ENCODE data around the gene OR2L3. TPM values are rescaled to one million over a fixed set of nuclear protein-coding genes. Genes with fewer than 3 reads are reported as not detected.
"Not testable (repeated sequence)": the region's sequence is repeated elsewhere in the genome, so short reads cannot be mapped to it uniquely, and the experiment has no call there.

Gene OR2L3
- total and polyA plus RNA-seq, 2 donors: not detected

DNA sequence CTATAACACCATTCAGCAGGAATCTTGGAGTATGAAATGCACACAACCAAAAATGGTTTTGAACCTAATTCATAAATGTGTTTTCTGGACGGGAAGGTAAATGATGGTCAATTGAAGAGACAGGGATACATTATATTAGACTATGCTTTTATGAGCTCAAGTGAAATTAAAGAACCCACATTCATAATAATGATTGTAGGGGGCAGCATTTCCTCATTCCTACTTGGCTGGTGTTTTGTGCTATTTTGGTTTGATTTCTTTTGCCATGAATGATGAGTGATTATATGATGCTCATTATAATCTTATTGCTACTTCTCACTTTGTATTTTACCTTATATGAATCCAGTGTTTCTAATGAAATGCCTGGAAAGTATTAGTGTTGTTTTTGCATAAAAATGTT, 372 bp downstream of the OR2L3 start:
- WGBS: 81% methylated on average over 1 of the region's 1 CpG
- Histone ChIP-seq H3K4me3 (ENCODE audit: low read length in 2 of 2) (no peak overlapping the region), H3K36me3 (ENCODE audit: control insufficient read depth in 2 of 2, insufficient read depth in 2 of 2, low read length in 1 of 2) (no peaks in the 10 kb centered on the region), H3K9me3 (ENCODE audit: control insufficient read depth in 2 of 2, insufficient read depth in 1 of 2, low read length in 1 of 2) (peaks cover 0 to 5% of the 10 kb centered on the region in 2 donors), H3K27ac (ENCODE audit: low read depth in 1 of 2, low read length in 1 of 2) (no peak overlapping the region), H3K4me1 (ENCODE audit: control insufficient read depth in 2 of 2, insufficient read depth in 2 of 2, low read length in 2 of 2) (no peaks in the 10 kb centered on the region), H3K27me3 (ENCODE audit: control insufficient read depth in 2 of 2, insufficient read depth in 1 of 2, low read length in 1 of 2) (no peaks in the 10 kb centered on the region)
- DNase-seq (ENCODE audit: low read depth in 6 of 9, low spot score in 9 of 9): no peak

DNA sequence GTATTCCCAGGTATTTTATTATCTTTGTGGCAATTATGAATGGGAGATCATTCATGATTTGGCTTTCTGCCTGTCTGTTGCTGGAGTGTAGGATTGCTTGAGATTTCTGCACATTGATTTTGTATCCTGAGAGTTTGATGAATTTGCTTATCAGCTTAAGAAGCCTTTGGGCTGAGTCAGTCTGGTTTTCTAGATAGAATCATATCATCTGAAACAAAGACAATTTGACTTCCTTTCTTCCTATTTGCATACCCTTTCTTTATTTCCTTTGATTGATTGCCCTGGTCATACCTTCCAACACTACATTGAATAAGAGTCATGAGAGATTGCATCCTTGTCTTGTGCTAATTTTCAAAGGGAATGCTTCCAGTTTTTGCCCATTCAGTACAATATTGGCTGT, 8.0 kb downstream of the OR2L3 start:
- Histone ChIP-seq H3K4me1 (ENCODE audit: control insufficient read depth in 2 of 2, insufficient read depth in 2 of 2, low read length in 2 of 2) (no peaks in the 10 kb centered on the region), H3K27ac (ENCODE audit: low read depth in 1 of 2, low read length in 1 of 2) (no peak overlapping the region), H3K4me3 (ENCODE audit: low read length in 2 of 2) (no peak overlapping the region), H3K9me3 (ENCODE audit: control insufficient read depth in 2 of 2, insufficient read depth in 1 of 2, low read length in 1 of 2) (peaks cover 0 to 2% of the 10 kb centered on the region in 2 donors), H3K36me3 (ENCODE audit: control insufficient read depth in 2 of 2, insufficient read depth in 2 of 2, low read length in 1 of 2) (no peaks in the 10 kb centered on the region), H3K27me3 (ENCODE audit: control insufficient read depth in 2 of 2, insufficient read depth in 1 of 2, low read length in 1 of 2) (no peaks in the 10 kb centered on the region)
- DNase-seq (ENCODE audit: low read depth in 6 of 9, low spot score in 9 of 9): no peak

DNA sequence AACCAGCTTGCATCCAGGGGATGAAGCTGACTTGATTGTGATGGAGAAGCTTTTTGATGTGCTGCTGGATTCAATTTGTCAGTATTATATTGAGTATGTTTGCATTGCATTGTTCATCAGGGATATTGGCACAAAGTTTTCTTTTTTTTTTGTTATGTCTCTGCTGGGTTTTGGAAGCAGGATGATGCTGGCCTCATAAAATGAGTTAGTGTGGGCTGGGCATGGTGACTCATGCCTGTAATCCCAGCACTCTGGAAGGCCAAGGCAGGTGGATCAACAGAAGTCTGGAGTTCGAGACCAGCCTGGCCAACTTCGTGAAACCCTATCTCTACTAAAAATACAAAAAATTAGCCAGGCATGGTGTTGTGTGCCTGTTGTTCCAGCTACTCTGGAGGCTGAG, 8.6 kb downstream of the OR2L3 start:
- H3K4me3 ChIP-seq (ENCODE audit: low read length in 2 of 2): no peak overlapping the region
- no peak for DNase-seq (ENCODE audit: low read depth in 6 of 9, low spot score in 9 of 9)
- H3K4me1 ChIP-seq (ENCODE audit: control insufficient read depth in 2 of 2, insufficient read depth in 2 of 2, low read length in 2 of 2): no peaks in the 10 kb centered on the region
- H3K36me3 ChIP-seq (ENCODE audit: control insufficient read depth in 2 of 2, insufficient read depth in 2 of 2, low read length in 1 of 2): no peaks in the 10 kb centered on the region
- no peaks in the 10 kb centered on the region for H3K27me3 ChIP-seq (ENCODE audit: control insufficient read depth in 2 of 2, insufficient read depth in 1 of 2, low read length in 1 of 2)
- no peak overlapping the region for H3K27ac ChIP-seq (ENCODE audit: low read depth in 1 of 2, low read length in 1 of 2)
- peaks cover 0 to 2% of the 10 kb centered on the region in 2 donors for H3K9me3 ChIP-seq (ENCODE audit: control insufficient read depth in 2 of 2, insufficient read depth in 1 of 2, low read length in 1 of 2)
- 92% methylated on average over 2 of the region's 2 CpGs for WGBS

DNA sequence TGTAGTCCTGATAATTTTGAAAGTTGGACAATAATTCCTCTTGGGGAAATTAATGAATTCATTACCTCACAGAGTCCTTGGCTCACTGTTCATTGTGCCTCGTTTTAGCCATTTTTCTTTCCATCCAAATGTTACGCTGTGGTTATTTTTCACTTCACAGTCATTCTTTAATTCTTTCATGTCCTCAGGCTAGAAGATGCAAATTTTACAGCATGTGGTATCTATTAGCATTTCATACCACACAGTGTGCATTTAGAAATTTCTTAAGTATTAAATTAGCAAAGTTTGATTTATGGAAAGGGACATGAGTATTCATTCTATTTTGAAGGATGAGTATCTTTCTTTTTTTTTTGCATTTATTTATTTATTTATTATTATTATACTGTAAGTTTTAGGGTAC, 18.4 kb downstream of the OR2L3 start:
- 94% methylated on average over 2 of the region's 2 CpGs for WGBS
- DNase-seq (ENCODE audit: low read depth in 6 of 9, low spot score in 9 of 9): no peak

DNA sequence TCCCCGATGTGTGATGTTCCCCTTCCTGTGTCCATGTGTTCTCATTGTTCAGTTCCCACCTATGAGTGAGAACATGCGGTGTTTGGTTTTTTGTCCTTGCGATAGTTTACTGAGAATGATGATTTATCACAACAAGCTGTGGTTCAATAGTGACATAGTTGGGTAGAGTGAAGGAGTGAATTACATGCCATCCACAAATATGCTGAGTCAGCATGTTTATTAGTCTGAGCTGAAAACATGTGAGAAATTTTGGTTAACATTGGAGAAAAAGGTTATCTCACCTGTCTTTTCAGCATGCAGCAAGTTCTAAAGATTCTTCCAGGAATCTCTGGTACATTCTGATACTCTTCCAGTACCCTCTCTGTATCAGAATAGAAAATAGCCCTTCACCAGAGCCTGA, 19.0 kb downstream of the OR2L3 start:
- 94% methylated on average over 3 of the region's 3 CpGs for WGBS
- no peak overlapping the region for H3K27ac ChIP-seq (ENCODE audit: low read depth in 1 of 2, low read length in 1 of 2)
- H3K9me3 ChIP-seq (ENCODE audit: control insufficient read depth in 2 of 2, insufficient read depth in 1 of 2, low read length in 1 of 2): no peaks in the 10 kb centered on the region
- DNase-seq (ENCODE audit: low read depth in 6 of 9, low spot score in 9 of 9): no peak
- H3K36me3 ChIP-seq (ENCODE audit: control insufficient read depth in 2 of 2, insufficient read depth in 2 of 2, low read length in 1 of 2): no peaks in the 10 kb centered on the region
- no peaks in the 10 kb centered on the region for H3K4me1 ChIP-seq (ENCODE audit: control insufficient read depth in 2 of 2, insufficient read depth in 2 of 2, low read length in 2 of 2)
- no peak overlapping the region for H3K4me3 ChIP-seq (ENCODE audit: low read length in 2 of 2)
- H3K27me3 ChIP-seq (ENCODE audit: control insufficient read depth in 2 of 2, insufficient read depth in 1 of 2, low read length in 1 of 2): no peaks in the 10 kb centered on the region

More for the DNA sequence above, 18.4 kb downstream of the OR2L3 start:
- H3K4me3 ChIP-seq (ENCODE audit: low read length in 2 of 2): no peak overlapping the region
- no peaks in the 10 kb centered on the region for H3K36me3 ChIP-seq (ENCODE audit: control insufficient read depth in 2 of 2, insufficient read depth in 2 of 2, low read length in 1 of 2)
- H3K27me3 ChIP-seq (ENCODE audit: control insufficient read depth in 2 of 2, insufficient read depth in 1 of 2, low read length in 1 of 2): no peaks in the 10 kb centered on the region
- no peak overlapping the region for H3K27ac ChIP-seq (ENCODE audit: low read depth in 1 of 2, low read length in 1 of 2)
- H3K9me3 ChIP-seq (ENCODE audit: control insufficient read depth in 2 of 2, insufficient read depth in 1 of 2, low read length in 1 of 2): no peaks in the 10 kb centered on the region
- H3K4me1 ChIP-seq (ENCODE audit: control insufficient read depth in 2 of 2, insufficient read depth in 2 of 2, low read length in 2 of 2): no peaks in the 10 kb centered on the region

DNA sequence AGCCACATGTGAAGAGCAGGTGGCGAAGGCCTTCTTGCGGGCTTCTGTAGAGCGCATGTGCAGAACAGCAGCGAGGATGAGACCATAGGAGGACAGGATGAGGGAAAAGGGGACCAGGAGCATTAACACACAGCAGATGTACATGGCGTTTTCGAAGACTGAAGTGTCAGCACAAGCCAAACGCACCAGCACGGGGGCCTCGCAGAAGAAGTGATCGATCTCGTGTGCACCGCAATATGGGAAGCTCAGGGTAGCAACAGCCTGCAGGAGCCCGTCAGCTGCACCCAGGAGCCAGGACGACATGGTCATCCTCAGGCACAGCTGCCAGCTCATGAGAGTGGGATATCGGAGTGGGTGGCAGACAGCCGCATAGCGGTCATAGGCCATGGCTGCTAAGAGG, 37.2 kb downstream of the OR2L3 start:
- not testable (repeated sequence) for H3K27ac ChIP-seq (ENCODE audit: low read depth in 1 of 2, low read length in 1 of 2); H3K27me3 ChIP-seq (ENCODE audit: control insufficient read depth in 2 of 2, insufficient read depth in 1 of 2, low read length in 1 of 2); H3K4me1 ChIP-seq (ENCODE audit: control insufficient read depth in 2 of 2, insufficient read depth in 2 of 2, low read length in 2 of 2); H3K9me3 ChIP-seq (ENCODE audit: control insufficient read depth in 2 of 2, insufficient read depth in 1 of 2, low read length in 1 of 2); H3K4me3 ChIP-seq (ENCODE audit: low read length in 2 of 2); DNase-seq (ENCODE audit: low read depth in 6 of 9, low spot score in 9 of 9); H3K36me3 ChIP-seq (ENCODE audit: control insufficient read depth in 2 of 2, insufficient read depth in 2 of 2, low read length in 1 of 2)
- 88% methylated on average over 12 of the region's 17 CpGs for WGBS

DNA sequence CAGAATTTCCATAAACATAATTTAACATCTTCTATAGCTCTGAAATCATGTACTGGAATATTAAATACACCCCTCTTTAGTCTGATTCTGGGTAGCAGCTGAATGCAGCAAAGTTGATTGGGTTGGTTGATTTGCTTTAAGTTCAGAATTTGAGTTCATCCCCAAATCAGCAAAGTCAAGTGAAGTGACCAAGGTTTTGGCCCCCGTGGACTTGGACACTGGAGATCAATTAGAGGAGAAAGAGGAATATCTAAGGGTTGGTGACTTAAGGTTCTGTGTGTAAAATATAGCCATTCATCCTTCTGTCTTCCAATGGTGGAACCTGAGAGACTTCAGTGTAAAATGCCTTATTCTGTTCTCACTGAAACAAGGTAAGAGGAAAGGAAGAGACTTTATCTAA, 48.2 kb downstream of the OR2L3 start, which contains the start of gene OR2L13:
TSS of gene OR2L13 (plus strand) at position 301 of the 400 bp plus-strand sequence. CDS start 4,192 bp downstream, outside the sequence.
- no peak within 1 kb of the TSS for H3K27ac ChIP-seq (ENCODE audit: low read depth in 1 of 2, low read length in 1 of 2)
- WGBS: 82% methylated on average over 1 of the region's 1 CpG
- no peaks in the 10 kb centered on the region for H3K36me3 ChIP-seq (ENCODE audit: control insufficient read depth in 2 of 2, insufficient read depth in 2 of 2, low read length in 1 of 2)
- peaks cover 0 to 5% of the 10 kb centered on the region in 2 donors for H3K9me3 ChIP-seq (ENCODE audit: control insufficient read depth in 2 of 2, insufficient read depth in 1 of 2, low read length in 1 of 2)
- DNase-seq (ENCODE audit: low read depth in 6 of 9, low spot score in 9 of 9): no peak
- no peaks in the 10 kb centered on the region for H3K27me3 ChIP-seq (ENCODE audit: control insufficient read depth in 2 of 2, insufficient read depth in 1 of 2, low read length in 1 of 2)
- no peaks in the 10 kb centered on the region for H3K4me1 ChIP-seq (ENCODE audit: control insufficient read depth in 2 of 2, insufficient read depth in 2 of 2, low read length in 2 of 2)
- H3K4me3 ChIP-seq (ENCODE audit: low read length in 2 of 2): no peak within 1 kb of the TSS

DNA sequence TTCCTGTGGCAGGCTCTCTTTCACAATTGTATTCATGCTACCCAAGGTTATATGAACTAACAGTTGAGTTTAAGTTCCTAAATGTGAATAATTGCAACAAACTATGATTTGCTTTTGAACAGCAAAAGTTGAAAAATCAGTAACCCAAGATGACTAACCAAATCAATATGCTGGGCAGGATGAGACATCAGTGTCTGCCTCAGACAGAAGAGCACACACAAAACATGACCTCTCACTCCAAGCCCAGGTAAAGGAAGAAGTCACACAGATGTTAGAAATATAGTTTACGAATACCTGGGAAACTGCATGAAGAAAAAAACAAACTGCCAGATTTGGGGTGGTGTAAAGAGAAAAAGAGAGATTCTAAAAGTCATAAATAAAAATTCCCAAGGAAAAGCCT, 51.9 kb downstream of the OR2L3 start:
- WGBS: 91% methylated on average over 1 of the region's 1 CpG
- H3K27me3 ChIP-seq (ENCODE audit: control insufficient read depth in 2 of 2, insufficient read depth in 1 of 2, low read length in 1 of 2): no peaks in the 10 kb centered on the region
- H3K4me1 ChIP-seq (ENCODE audit: control insufficient read depth in 2 of 2, insufficient read depth in 2 of 2, low read length in 2 of 2): no peaks in the 10 kb centered on the region
- H3K9me3 ChIP-seq (ENCODE audit: control insufficient read depth in 2 of 2, insufficient read depth in 1 of 2, low read length in 1 of 2): peaks cover 0 to 7% of the 10 kb centered on the region in 2 donors
- no peak overlapping the region for H3K4me3 ChIP-seq (ENCODE audit: low read length in 2 of 2)
- no peaks in the 10 kb centered on the region for H3K36me3 ChIP-seq (ENCODE audit: control insufficient read depth in 2 of 2, insufficient read depth in 2 of 2, low read length in 1 of 2)
- H3K27ac ChIP-seq (ENCODE audit: low read depth in 1 of 2, low read length in 1 of 2): no peak overlapping the region
- no peak for DNase-seq (ENCODE audit: low read depth in 6 of 9, low spot score in 9 of 9)

DNA sequence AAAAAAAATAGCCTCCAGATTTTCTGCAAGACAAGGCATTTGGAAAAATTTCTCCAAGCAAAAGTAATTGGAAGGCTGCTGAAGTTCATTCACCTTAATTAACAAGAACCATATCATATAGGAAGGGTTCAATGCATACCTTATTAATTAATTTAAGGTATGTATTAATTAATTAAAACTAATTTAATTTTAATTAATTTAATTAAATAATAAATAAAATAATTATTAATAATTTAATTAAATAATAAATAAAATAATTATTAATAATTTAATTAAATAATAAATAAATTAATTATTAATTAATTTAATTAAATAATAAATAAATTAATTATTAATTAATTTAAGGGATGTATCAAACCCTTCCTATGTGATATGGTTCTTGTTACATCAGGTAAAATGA, 56.2 kb downstream of the OR2L3 start:
- DNase-seq (ENCODE audit: low read depth in 6 of 9, low spot score in 9 of 9): no peak
- Histone ChIP-seq H3K4me1 (ENCODE audit: control insufficient read depth in 2 of 2, insufficient read depth in 2 of 2, low read length in 2 of 2) (no peaks in the 10 kb centered on the region), H3K4me3 (ENCODE audit: low read length in 2 of 2) (no peak overlapping the region), H3K27me3 (ENCODE audit: control insufficient read depth in 2 of 2, insufficient read depth in 1 of 2, low read length in 1 of 2) (no peaks in the 10 kb centered on the region), H3K27ac (ENCODE audit: low read depth in 1 of 2, low read length in 1 of 2) (no peak overlapping the region), H3K36me3 (ENCODE audit: control insufficient read depth in 2 of 2, insufficient read depth in 2 of 2, low read length in 1 of 2) (no peaks in the 10 kb centered on the region), H3K9me3 (ENCODE audit: control insufficient read depth in 2 of 2, insufficient read depth in 1 of 2, low read length in 1 of 2) (peaks cover 0 to 2% of the 10 kb centered on the region in 2 donors)

DNA sequence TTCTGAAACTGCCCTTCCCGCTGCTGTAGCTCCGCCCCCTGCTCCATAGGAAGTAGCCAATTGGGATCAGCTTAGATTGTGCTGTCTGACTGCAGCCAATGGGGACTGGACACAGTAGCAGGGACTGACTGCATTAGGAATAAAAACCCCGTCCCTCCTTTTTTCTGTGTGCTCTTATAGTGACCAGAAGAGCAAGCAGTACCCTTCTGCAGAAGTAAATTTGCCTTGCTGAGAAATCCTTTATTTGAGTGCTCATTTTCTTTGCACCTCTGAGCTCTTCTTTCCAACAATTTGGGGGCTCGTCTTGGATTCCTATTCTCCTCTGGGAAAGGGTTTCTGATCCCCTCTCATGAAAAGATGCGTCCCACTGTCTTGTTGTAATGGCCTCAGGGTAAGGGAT, 64.5 kb downstream of the OR2L3 start:
- Histone ChIP-seq H3K27me3 (ENCODE audit: control insufficient read depth in 2 of 2, insufficient read depth in 1 of 2, low read length in 1 of 2) (no peaks in the 10 kb centered on the region), H3K36me3 (ENCODE audit: control insufficient read depth in 2 of 2, insufficient read depth in 2 of 2, low read length in 1 of 2) (no peaks in the 10 kb centered on the region), H3K27ac (ENCODE audit: low read depth in 1 of 2, low read length in 1 of 2) (no peak overlapping the region), H3K4me3 (ENCODE audit: low read length in 2 of 2) (no peak overlapping the region), H3K9me3 (ENCODE audit: control insufficient read depth in 2 of 2, insufficient read depth in 1 of 2, low read length in 1 of 2) (peaks cover 0 to 24% of the 10 kb centered on the region in 2 donors), H3K4me1 (ENCODE audit: control insufficient read depth in 2 of 2, insufficient read depth in 2 of 2, low read length in 2 of 2) (no peaks in the 10 kb centered on the region)
- 94% methylated on average over 5 of the region's 5 CpGs for WGBS
- no peak for DNase-seq (ENCODE audit: low read depth in 6 of 9, low spot score in 9 of 9)

All from thymus (tissue), 11 donors.